C4-2B (cell line): Measurements from ENCODE around the gene RNLS.

Experiments used
- H3K27ac ChIP-seq: fragments of 450-650 bp; 2 replicates; pipeline ENCODE4 v1.5.1; 2017
- ZFX ChIP-seq: fragments of 450-650 bp; IDR thresholded peaks from 2 replicates; pipeline ENCODE4 v1.6.1; 2017
- TF ChIP-seq, protein P1 (sequence below): fragments of 450-650 bp; conservative IDR thresholded peaks from 2 replicates; pipeline ENCODE4 v1.5.1; 2017; ENCODE audit warnings: mild to moderate bottlenecking

RNLS gene

DNA sequence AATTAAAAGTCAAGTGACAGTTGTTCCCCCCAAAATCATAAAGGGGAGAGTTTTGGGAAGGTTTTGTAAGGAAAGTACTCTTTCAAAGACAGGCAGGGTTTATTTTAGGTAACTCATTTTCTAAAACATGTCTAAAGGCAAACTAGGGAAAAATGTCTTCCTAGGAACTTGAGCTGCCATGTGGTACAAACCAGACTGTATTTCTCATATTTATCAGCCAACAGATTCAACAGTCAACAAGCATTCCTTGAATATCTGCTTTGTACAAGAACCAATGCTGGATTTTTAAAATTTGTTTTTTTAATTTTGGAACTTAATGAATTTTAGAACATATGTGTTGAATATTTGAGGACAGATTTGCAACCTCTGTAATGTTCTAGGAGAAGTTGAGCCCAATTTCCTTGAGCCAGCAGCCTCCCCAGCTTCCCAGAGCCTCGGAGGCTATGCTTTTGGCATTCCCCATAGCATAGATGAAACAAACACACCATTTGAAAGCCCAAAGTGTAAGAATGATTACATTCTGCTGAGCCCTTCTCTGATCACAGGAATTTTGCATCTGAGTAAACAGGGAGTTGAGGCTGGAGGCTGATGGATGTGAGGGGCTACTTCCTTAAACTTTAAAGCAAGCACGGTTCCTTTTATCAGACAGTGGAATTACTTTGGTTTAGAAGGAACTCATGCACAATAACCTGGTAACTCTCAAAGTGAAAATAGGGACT is 345.1 kb downstream of the RNLS start:
- H3K27ac ChIP-seq: no peak overlapping the region
- no peak for TF ChIP-seq ZFX
- TF ChIP-seq, protein P1, sequence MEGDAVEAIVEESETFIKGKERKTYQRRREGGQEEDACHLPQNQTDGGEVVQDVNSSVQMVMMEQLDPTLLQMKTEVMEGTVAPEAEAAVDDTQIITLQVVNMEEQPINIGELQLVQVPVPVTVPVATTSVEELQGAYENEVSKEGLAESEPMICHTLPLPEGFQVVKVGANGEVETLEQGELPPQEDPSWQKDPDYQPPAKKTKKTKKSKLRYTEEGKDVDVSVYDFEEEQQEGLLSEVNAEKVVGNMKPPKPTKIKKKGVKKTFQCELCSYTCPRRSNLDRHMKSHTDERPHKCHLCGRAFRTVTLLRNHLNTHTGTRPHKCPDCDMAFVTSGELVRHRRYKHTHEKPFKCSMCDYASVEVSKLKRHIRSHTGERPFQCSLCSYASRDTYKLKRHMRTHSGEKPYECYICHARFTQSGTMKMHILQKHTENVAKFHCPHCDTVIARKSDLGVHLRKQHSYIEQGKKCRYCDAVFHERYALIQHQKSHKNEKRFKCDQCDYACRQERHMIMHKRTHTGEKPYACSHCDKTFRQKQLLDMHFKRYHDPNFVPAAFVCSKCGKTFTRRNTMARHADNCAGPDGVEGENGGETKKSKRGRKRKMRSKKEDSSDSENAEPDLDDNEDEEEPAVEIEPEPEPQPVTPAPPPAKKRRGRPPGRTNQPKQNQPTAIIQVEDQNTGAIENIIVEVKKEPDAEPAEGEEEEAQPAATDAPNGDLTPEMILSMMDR: no peak

DNA sequence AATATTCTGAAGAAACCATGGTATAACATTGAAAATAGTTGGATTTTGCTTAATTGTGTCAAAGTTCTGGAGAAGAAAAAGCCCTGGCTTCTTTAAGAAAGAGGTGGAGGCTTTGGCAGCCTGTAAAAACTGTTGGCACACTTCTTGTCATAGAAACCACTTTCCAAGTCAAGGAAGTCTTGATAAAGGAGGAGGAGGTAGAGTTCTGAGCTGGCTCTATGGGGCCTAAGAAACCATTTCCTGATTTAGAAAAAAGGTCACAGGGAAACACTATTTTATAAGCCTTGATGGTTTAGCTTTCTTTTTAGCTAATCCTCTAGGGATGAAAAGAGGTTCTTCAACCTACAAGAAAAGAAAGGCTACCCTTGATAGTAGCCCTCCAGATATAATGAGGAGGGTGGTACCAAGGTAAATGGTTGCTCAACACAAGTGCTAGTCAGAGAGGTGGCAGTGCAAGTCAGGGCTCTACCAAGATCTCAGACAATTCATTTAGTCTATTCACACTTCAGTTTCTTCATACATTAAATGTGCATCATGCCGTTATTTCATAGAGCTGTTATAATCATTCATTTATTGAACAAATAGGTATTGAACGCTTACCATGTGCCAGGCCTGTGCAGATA is 346.9 kb downstream of the RNLS start:
- TF ChIP-seq, protein P1: no peak
- TF ChIP-seq ZFX: no peak
- no peak overlapping the region for H3K27ac ChIP-seq

DNA sequence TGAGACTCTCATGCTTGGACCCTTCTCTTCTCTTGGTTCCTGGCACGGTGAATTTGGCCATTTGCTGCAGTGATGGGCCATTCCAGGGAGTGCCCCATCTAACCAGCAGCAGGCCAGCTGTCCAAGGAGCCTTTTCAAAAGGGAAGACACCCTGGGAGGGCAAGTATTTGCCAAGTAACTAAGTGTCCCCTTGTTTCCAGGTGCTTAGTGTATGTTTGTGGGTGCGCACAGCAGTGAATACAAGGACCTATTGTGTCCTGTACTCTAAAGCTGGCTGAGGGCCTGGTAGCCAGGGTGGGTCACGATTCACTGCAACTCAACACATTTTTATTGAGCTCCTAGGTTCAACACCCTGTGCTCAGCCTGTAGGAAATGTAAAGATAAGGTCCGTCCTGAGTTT is 348.8 kb downstream of the RNLS start:
- no peak for TF ChIP-seq ZFX
- H3K27ac ChIP-seq: no peak overlapping the region

DNA sequence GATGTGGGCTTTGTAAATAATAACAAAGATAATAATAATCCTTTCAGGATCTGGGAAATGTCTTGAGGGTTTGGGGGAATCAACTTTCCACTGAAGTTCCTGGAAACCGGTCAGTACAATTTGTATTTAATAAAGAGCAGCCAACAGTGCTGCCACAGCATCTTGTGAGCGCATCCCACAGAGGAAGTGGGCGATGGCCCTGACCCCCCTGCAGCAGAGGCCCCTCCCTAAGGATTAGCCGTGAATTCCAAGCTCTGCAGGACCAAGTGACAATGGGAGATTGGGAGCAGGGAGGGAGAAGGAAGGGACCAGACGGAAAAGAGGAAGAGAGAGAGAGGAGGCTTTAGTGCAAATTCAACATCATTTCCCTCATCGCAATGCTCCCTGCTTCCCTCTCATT is 349.2 kb downstream of the RNLS start:
- no peak overlapping the region for H3K27ac ChIP-seq
- no peak for TF ChIP-seq ZFX
- TF ChIP-seq, protein P1: no peak

DNA sequence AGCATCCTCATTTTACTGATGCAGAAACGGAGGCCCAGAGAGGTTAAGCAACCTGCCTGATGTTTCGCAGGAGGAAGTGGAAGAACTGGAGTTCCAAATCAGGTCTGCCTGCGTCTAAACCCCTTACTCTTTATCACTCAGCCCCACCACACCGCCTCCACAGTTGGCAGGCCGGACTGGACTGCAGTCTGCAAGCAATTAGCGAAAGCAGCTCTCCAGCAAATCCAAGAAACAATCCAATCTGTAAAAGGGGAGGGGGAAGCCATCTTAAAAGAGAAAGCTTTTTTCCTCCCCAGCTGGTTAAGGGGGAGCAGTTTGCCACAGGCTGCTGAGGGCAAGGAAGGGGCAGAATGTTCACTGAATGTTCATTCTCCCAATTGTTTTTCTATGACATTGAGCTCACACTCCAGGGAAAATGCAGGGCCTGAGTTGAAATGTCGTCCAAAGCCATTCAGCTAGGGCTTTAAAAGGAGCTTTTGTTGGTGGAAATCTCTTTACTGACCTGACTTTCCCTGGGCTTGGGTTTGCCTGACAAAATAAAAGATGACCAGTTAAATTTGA is 350.1 kb downstream of the RNLS start:
- H3K27ac ChIP-seq: no peak overlapping the region
- TF ChIP-seq ZFX: no peak
- TF ChIP-seq, protein P1: no peak

DNA sequence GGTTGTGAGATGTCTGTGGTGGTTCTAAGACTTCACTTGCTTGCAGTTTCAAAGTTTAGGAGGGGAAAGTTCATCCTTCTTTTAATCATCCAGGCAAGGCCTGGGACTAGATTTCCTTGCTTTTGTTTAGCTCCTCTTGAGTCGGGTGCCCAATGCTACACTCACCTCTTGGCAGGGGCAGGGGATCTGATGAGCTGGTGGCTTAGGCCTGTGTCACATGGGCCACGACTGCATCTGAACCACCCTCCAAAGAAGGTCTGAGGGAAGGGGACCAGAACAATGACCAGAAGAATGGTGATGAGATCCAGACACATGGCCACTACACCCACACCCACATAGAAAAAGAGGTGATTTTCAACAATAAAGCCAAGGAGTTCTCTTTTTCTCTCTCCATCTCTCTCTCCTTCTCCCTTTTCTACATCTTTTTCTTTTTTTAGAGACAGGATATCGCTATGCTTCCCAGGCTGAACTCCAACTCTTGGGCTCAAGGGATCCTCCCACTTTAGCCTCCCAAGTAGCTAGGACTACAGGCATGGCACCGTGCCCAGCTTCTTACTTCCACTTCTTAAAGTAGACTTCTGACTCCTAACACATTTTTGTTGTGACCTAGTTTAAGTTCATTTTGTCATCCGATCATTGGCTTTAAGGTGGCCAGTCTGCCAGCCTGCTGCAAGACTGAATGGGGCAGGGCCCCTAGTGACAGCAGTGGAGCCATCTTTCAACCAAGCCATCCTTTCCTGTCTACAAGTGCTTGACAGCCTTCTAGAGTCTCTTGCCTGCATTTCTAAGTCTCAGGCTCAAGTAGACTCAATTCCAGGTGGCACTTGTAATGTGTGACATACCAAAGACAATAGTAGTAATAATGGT is 350.9 kb downstream of the RNLS start:
- no peak overlapping the region for H3K27ac ChIP-seq
- TF ChIP-seq ZFX: no peak
- TF ChIP-seq, protein P1: no peak

DNA sequence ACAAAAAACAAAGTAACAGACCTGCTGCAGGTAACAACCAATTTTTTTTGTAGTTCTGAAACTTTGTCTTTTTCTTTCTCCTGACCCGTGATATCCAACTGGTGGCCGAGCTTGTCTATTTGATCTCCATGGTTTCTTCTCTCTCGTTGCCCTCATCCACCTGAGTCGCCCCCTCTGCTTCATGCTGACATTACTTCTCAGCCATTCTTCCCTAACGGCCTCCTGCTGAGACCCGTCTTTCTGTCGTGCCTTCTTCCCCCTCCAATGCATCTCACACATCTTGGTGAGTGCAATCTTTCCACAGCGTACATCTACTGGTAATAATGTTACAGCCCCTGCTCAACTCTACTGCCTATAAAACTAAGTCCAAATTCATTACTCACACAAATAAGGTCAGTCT is 352.9 kb downstream of the RNLS start:
- no peak for TF ChIP-seq ZFX
- TF ChIP-seq, protein P1: no peak
- no peak overlapping the region for H3K27ac ChIP-seq
